C4-2B (cell line): ENCODE data around the gene OLFM2.
"Not testable (repeated sequence)": the region's sequence is repeated elsewhere in the genome, so short reads cannot be mapped to it uniquely, and the experiment has no call there.

ENCODE experiments used
- H3K27ac ChIP-seq: fragments of 450-650 bp; 2 replicates; pipeline ENCODE4 v1.5.1; 2017
- ZFX ChIP-seq: fragments of 450-650 bp; IDR thresholded peaks from 2 replicates; pipeline ENCODE4 v1.6.1; 2017
- TF ChIP-seq, protein P1 (sequence below): fragments of 450-650 bp; conservative IDR thresholded peaks from 2 replicates; pipeline ENCODE4 v1.5.1; 2017; ENCODE audit warnings: mild to moderate bottlenecking

OLFM2 gene

DNA sequence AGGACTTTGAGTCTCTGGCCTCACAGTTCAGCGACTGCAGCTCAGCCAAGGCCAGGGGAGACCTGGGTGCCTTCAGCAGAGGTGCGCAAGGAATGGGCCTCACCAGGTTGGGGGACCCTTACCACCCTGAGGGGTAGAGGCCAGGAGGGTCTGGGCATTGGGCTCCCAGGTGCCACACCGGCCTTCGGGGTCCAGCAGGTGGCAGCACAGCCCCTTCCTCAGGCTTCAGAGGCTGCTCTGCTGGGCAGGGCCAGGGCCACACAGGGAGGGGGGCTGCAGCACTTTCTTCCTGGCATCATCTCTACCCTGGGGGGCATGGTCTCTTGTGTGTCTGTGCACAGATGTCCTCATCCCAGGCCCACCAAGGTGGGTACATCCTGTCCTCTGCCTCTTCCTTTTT lies 88.3 kb downstream of the OLFM2 start:
- no peak for TF ChIP-seq ZFX
- TF ChIP-seq, protein P1, sequence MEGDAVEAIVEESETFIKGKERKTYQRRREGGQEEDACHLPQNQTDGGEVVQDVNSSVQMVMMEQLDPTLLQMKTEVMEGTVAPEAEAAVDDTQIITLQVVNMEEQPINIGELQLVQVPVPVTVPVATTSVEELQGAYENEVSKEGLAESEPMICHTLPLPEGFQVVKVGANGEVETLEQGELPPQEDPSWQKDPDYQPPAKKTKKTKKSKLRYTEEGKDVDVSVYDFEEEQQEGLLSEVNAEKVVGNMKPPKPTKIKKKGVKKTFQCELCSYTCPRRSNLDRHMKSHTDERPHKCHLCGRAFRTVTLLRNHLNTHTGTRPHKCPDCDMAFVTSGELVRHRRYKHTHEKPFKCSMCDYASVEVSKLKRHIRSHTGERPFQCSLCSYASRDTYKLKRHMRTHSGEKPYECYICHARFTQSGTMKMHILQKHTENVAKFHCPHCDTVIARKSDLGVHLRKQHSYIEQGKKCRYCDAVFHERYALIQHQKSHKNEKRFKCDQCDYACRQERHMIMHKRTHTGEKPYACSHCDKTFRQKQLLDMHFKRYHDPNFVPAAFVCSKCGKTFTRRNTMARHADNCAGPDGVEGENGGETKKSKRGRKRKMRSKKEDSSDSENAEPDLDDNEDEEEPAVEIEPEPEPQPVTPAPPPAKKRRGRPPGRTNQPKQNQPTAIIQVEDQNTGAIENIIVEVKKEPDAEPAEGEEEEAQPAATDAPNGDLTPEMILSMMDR, result peak; percentile 67; the same call in 1 of the 2 replicates

GRCh38 chr19:9847087-9847671 lies 89.1 kb downstream of the OLFM2 start:
- H3K27ac ChIP-seq, result no peak overlapping the region
- TF ChIP-seq ZFX, result no peak
- TF ChIP-seq, protein P1, result no peak; the same call in 1 of the 2 replicates

More for the DNA sequence above, 88.3 kb downstream of the OLFM2 start:
- no peak overlapping the region for H3K27ac ChIP-seq

DNA sequence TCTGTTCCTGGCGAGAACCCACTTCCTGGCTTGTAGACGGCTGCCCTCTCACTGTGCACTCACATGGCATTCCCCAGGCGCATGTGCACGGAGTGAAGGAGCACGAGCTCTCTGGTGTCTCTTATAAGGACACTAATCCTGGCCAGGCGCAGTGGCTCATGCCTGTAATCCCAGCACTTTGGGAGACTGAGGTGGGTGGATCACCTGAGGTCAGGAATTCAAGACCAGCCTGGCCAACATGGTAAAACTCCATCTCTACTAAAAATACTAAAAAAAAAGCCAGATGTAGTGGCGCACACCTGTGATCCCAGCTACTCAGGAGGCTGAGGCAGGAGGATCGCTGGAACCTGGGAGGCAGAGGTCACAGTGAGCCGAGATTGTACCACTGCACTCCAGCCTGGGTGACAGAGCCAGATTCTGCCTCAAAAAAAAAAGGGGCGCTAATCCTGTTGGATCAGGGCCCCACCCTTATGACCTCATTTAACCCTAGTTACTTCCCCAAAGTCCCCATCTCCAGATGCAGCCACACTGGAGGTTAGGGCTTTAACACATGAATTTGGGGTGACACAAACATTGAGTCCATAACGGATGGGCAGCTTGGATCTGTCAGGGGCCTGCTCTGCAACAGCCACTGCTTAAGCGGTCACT lies 92.6 kb downstream of the OLFM2 start:
- not testable (repeated sequence) for H3K27ac ChIP-seq

- no peak overlapping the region for H3K27ac ChIP-seq
- TF ChIP-seq ZFX, result no peak
- TF ChIP-seq, protein P1, result no peak
Measured at GRCh38 chr19:9842834-9843625, 93.3 kb downstream of the OLFM2 start.

DNA sequence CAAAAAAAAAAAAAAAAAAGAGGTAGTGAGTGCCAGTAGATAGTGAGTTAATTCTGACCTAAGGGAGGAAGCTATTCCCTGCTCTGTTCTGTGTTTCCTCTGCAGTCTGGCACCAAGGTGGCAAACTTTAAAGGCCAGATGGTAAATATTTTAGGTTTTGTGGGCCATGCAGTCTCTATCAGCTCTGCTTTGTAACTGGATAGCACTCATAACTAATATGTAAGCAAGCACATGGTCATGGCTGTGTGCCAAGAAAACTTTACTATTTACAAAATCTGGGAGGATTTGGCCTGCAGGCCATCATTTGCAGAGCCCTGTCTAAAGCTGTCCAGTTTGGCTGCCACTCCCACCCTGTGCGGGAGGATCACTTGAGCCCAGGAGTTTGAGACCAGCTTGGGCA lies 96.9 kb downstream of the OLFM2 start:
- H3K27ac ChIP-seq, result peak overlapping the region; percentile 37
- TF ChIP-seq ZFX, result no peak
- TF ChIP-seq, protein P1, result no peak

GRCh38 chr19:9838324-9838723 lies 98.0 kb downstream of the OLFM2 start:
- TF ChIP-seq, protein P1, result no peak
- no peak for TF ChIP-seq ZFX
- H3K27ac ChIP-seq, result peak overlapping the region; percentile 37

DNA sequence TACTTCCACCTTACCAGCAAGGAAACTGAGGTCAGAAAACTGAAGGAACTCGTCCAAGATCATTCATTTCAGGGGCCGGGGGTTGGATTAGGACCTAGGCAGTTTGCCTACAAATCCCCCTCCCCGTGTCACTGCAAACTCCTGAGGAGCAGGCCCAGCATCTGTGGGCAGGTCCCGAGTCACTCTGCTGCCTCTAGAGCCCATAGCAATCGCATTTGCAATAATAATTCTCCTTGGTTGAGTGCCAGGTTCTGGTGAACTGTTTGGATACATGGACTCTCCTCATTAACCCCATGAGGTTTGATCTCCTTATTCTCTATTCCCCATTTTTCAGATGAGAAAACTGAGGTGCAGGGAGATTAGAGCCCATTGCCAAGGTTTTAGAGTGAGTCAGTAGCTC lies 100.3 kb downstream of the OLFM2 start:
- H3K27ac ChIP-seq, result peak overlapping the region; percentile 81
- TF ChIP-seq ZFX, result no peak
- TF ChIP-seq, protein P1, result no peak
